Type B pancreatic cell (in vitro differentiated cells): Measurements from ENCODE around the gene GNA12. TPM values are rescaled to one million over a fixed set of nuclear protein-coding genes. Genes with fewer than 3 reads are reported as not detected.

ENCODE experiments used
- DNase-seq: peaks from one replicate; pipeline ENCODE4 v3.0.0; 2021; ENCODE audit warnings: mixed read lengths; ENCODE audit not compliant: unreplicated experiment; ENCODE audit errors: extremely low spot score
- H3K27ac Mint-ChIP-seq: 2 replicates; pipeline ENCODE4 v1.8.0; 2021; ENCODE audit warnings: mild to moderate bottlenecking, mixed read lengths
- H3K27me3 Mint-ChIP-seq: 2 replicates; pipeline ENCODE4 v1.8.0; 2021; ENCODE audit warnings: mixed read lengths
- H3K36me3 Mint-ChIP-seq: 2 replicates; pipeline ENCODE4 v1.8.0; 2021; ENCODE audit warnings: mixed read lengths
- H3K4me1 Mint-ChIP-seq: one replicate; pipeline ENCODE4 v1.8.0; 2021; ENCODE audit warnings: mixed read lengths; ENCODE audit not compliant: unreplicated experiment
- H3K4me3 Mint-ChIP-seq: 2 replicates; pipeline ENCODE4 v1.8.0; 2021; ENCODE audit warnings: mild to moderate bottlenecking, mixed read lengths
- H3K9me3 Mint-ChIP-seq: 2 replicates; pipeline ENCODE4 v1.8.0; 2021; ENCODE audit warnings: mixed read lengths
- CTCF ChIP-seq: fragments of 200-600 bp; sonication (generic); conservative IDR thresholded peaks from 2 replicates; pipeline ENCODE4 v1.5.0; 2021; ENCODE audit warnings: antibody characterized with exemption, mild to moderate bottlenecking
- total RNA-seq: library from RNA; stranded (reverse); gene quantifications from 2 replicates; pipeline ENCODE4 v1.2.1, GENCODE V29; 2021; ENCODE audit warnings: low replicate concordance

The GNA12 gene
- total RNA-seq, 1 donor from 2014 or later, result 46.2 TPM

GRCh38 chr7:2853147-2853546 is 9.0 kb upstream of the GNA12 start:
- DNase-seq, result no peak
- H3K36me3 Mint-ChIP-seq, result no peaks in the 10 kb centered on the region
- peaks cover 3% of the 10 kb centered on the region for H3K9me3 Mint-ChIP-seq
- H3K27me3 Mint-ChIP-seq, result no peaks in the 10 kb centered on the region
- no peak overlapping the region for H3K4me3 Mint-ChIP-seq
- no peak for TF ChIP-seq CTCF
- H3K27ac Mint-ChIP-seq, result no peak overlapping the region
- H3K4me1 Mint-ChIP-seq, result peaks cover 4% of the 10 kb centered on the region

- Mint-ChIP-seq H3K27me3 (no peaks in the 10 kb centered on the region), H3K4me3 (no peak overlapping the region), H3K4me1 (no peaks in the 10 kb centered on the region), H3K36me3 (no peaks in the 10 kb centered on the region), H3K27ac (no peak overlapping the region), H3K9me3 (peaks cover 3% of the 10 kb centered on the region)
- DNase-seq, result no peak
- TF ChIP-seq CTCF, result no peak
These were observed 7.4 kb upstream of the GNA12 start for GRCh38 chr7:2851497-2851896.

- no peak for TF ChIP-seq CTCF
- Mint-ChIP-seq H3K27ac (no peak overlapping the region), H3K4me3 (no peak overlapping the region), H3K27me3 (no peaks in the 10 kb centered on the region), H3K9me3 (peaks cover 3% of the 10 kb centered on the region), H3K4me1 (no peaks in the 10 kb centered on the region), H3K36me3 (no peaks in the 10 kb centered on the region)
- DNase-seq, result no peak
These were observed 6.0 kb upstream of the GNA12 start for GRCh38 chr7:2849941-2850766.

GRCh38 chr7:2845034-2845592 is 1.0 kb upstream of the GNA12 start:
- no peaks in the 10 kb centered on the region for H3K9me3 Mint-ChIP-seq
- peaks cover 18% of the 10 kb centered on the region for H3K36me3 Mint-ChIP-seq
- H3K4me1 Mint-ChIP-seq, result peaks cover 8% of the 10 kb centered on the region
- H3K27ac Mint-ChIP-seq, result peak overlapping the region; percentile 84
- no peaks in the 10 kb centered on the region for H3K27me3 Mint-ChIP-seq
- no peak for DNase-seq
- H3K4me3 Mint-ChIP-seq, result peak overlapping the region; percentile 91
- no peak for TF ChIP-seq CTCF

- peaks cover 14% of the 10 kb centered on the region for H3K4me1 Mint-ChIP-seq
- DNase-seq, result no peak
- H3K9me3 Mint-ChIP-seq, result peaks cover 4% of the 10 kb centered on the region
- H3K27me3 Mint-ChIP-seq, result no peaks in the 10 kb centered on the region
- peak overlapping the region; percentile 86 for H3K4me3 Mint-ChIP-seq
- TF ChIP-seq CTCF, result no peak
- H3K27ac Mint-ChIP-seq, result no peak overlapping the region
- peaks cover 26% of the 10 kb centered on the region for H3K36me3 Mint-ChIP-seq
These were observed 376 bp downstream of the GNA12 start for GRCh38 chr7:2843711-2844152.
